IgD-negative memory B cell (primary cell): ENCODE data around the gene KIF6. TPM values are rescaled to one million over a fixed set of nuclear protein-coding genes. Genes with fewer than 3 reads are reported as not detected.

Experiments
- H3K27ac Mint-ChIP-seq, 3 donors: one replicate each; pipeline ENCODE4 v1.8.0; 2020 to 2022; ENCODE audit warnings: mild to moderate bottlenecking in 3 of 3, mixed read lengths in 3 of 3, moderate library complexity in 1 of 3
- H3K27me3 Mint-ChIP-seq: one replicate; pipeline ENCODE4 v1.8.0; 2021; ENCODE audit warnings: mixed read lengths
- H3K36me3 Mint-ChIP-seq: one replicate; pipeline ENCODE4 v1.8.0; 2020; ENCODE audit warnings: mild to moderate bottlenecking, mixed read lengths
- H3K4me1 Mint-ChIP-seq, 3 donors: one replicate each; pipeline ENCODE4 v1.8.0; 2020 to 2022; ENCODE audit warnings: mixed read lengths in 3 of 3, mild to moderate bottlenecking in 1 of 3
- H3K4me3 Mint-ChIP-seq, 4 donors: one replicate each; pipeline ENCODE4 v1.8.0; 2020 to 2022; ENCODE audit warnings: mild to moderate bottlenecking in 4 of 4, mixed read lengths in 4 of 4, moderate library complexity in 3 of 4
- H3K9me3 Mint-ChIP-seq, 3 donors: one replicate each; pipeline ENCODE4 v1.8.0; 2020 to 2021; ENCODE audit warnings: mixed read lengths in 3 of 3, mild to moderate bottlenecking in 1 of 3
- polyA plus RNA-seq: library from polyadenylated mRNA; unstranded; fragments of 300-500 nt; fragmentation: Illumina TruSeq; gene quantifications from one replicate; pipeline ENCODE4 v1.2.3, GENCODE V29; 2021

KIF6 gene
- polyA plus RNA-seq, 1 donor from 2014 or later: not detected

DNA sequence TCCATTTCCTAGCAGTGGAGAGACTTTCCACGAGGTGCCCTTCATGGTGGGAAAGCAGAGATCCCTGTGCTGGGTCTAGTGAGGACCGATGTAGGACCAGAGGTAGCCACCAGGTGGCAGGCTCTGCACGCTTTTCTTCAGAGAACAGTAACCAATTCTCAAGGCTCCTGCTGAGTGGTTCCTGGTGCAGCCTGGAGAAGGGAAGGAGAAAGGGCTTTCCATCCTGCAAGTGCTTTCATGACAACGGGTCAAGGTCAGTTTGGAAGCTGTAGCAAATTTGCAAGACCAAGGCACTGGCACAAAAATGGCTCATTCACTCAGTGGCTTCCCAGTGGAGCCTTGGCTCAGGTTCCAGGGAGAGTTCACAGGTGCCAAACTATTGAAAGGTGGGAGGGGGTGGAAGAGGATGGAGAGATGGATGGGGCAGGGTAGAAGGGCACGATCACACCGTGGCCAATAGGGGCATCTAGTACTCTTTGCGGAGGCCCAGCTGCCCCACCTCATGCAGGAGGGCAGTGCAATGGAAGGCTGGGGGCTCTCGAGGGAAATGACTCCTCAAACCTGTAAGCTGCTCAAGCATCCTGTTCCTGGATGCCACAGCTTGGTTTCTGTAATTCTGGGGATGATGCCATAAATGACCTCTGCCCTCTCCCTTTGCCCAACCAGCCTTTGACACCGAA lies 377.2 kb downstream of the KIF6 start:
- Mint-ChIP-seq H3K9me3 (peaks cover 0 to 2% (median 0%) of the 10 kb centered on the region in 3 donors), H3K4me3 (no peak overlapping the region), H3K36me3 (no peaks in the 10 kb centered on the region), H3K27me3 (peaks cover 1% of the 10 kb centered on the region), H3K27ac (no peak overlapping the region), H3K4me1 (peaks cover 0 to 7% (median 6%) of the 10 kb centered on the region in 3 donors)

GRCh38 chr6:39347206-39347605 lies 378.0 kb downstream of the KIF6 start:
- H3K27me3 Mint-ChIP-seq: peaks cover 1% of the 10 kb centered on the region
- no peaks in the 10 kb centered on the region for H3K36me3 Mint-ChIP-seq
- H3K9me3 Mint-ChIP-seq: peaks cover 0 to 2% (median 0%) of the 10 kb centered on the region in 3 donors
- H3K4me3 Mint-ChIP-seq: no peak overlapping the region
- peaks cover 0 to 9% (median 9%) of the 10 kb centered on the region in 3 donors for H3K4me1 Mint-ChIP-seq
- no peak overlapping the region for H3K27ac Mint-ChIP-seq

GRCh38 chr6:39344821-39345280 lies 380.4 kb downstream of the KIF6 start:
- peaks cover 0 to 9% (median 9%) of the 10 kb centered on the region in 3 donors for H3K4me1 Mint-ChIP-seq
- H3K27me3 Mint-ChIP-seq: peaks cover 2% of the 10 kb centered on the region
- H3K9me3 Mint-ChIP-seq: peaks cover 0 to 2% (median 0%) of the 10 kb centered on the region in 3 donors
- no peaks in the 10 kb centered on the region for H3K36me3 Mint-ChIP-seq
- H3K27ac Mint-ChIP-seq: peak overlapping the region in 1 of 3 donors; percentile 41
- H3K4me3 Mint-ChIP-seq: no peak overlapping the region

GRCh38 chr6:39343396-39343870 lies 381.8 kb downstream of the KIF6 start:
- H3K27me3 Mint-ChIP-seq: peaks cover 11% of the 10 kb centered on the region
- peaks cover 0 to 2% (median 0%) of the 10 kb centered on the region in 3 donors for H3K9me3 Mint-ChIP-seq
- no peak overlapping the region for H3K4me3 Mint-ChIP-seq
- no peaks in the 10 kb centered on the region for H3K36me3 Mint-ChIP-seq
- peaks cover 0 to 9% (median 9%) of the 10 kb centered on the region in 3 donors for H3K4me1 Mint-ChIP-seq
- no peak overlapping the region for H3K27ac Mint-ChIP-seq

GRCh38 chr6:39342692-39343395 lies 382.4 kb downstream of the KIF6 start:
- Mint-ChIP-seq H3K9me3 (peaks cover 0 to 2% (median 0%) of the 10 kb centered on the region in 3 donors), H3K4me3 (peak overlapping the region in 1 of 4 donors; percentile 78), H3K4me1 (peaks cover 0 to 9% (median 8%) of the 10 kb centered on the region in 3 donors), H3K27me3 (peaks cover 15% of the 10 kb centered on the region), H3K36me3 (no peaks in the 10 kb centered on the region), H3K27ac (no peak overlapping the region)

- Mint-ChIP-seq H3K4me1 (peaks cover 0 to 9% (median 8%) of the 10 kb centered on the region in 3 donors), H3K36me3 (no peaks in the 10 kb centered on the region), H3K4me3 (no peak overlapping the region), H3K27ac (no peak overlapping the region), H3K9me3 (peaks cover 0 to 4% (median 0%) of the 10 kb centered on the region in 3 donors), H3K27me3 (peaks cover 19% of the 10 kb centered on the region)
These were observed 383.3 kb downstream of the KIF6 start for GRCh38 chr6:39341937-39342336.

DNA sequence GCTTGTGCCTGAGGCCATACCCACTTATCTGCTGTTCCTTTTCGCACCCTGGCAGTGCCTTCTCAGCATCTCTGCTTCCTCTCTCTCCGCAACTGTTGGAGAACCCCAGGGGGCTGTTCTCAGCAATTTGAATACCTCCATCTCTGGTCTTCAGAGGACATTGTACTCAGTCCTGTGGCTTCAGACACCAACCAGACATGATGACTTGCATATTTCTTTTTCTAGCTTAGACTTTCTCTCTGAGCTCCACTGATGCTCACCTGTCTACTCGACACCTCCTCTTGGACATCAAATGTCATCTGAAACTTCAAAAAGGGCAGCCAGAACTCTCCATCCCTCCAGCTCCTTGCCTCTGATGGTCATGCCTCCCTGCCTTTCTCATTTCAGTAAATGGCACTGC lies 383.9 kb downstream of the KIF6 start:
- H3K9me3 Mint-ChIP-seq: peaks cover 0 to 4% (median 0%) of the 10 kb centered on the region in 3 donors
- H3K4me1 Mint-ChIP-seq: peaks cover 0 to 12% (median 9%) of the 10 kb centered on the region in 3 donors
- H3K4me3 Mint-ChIP-seq: no peak overlapping the region

DNA sequence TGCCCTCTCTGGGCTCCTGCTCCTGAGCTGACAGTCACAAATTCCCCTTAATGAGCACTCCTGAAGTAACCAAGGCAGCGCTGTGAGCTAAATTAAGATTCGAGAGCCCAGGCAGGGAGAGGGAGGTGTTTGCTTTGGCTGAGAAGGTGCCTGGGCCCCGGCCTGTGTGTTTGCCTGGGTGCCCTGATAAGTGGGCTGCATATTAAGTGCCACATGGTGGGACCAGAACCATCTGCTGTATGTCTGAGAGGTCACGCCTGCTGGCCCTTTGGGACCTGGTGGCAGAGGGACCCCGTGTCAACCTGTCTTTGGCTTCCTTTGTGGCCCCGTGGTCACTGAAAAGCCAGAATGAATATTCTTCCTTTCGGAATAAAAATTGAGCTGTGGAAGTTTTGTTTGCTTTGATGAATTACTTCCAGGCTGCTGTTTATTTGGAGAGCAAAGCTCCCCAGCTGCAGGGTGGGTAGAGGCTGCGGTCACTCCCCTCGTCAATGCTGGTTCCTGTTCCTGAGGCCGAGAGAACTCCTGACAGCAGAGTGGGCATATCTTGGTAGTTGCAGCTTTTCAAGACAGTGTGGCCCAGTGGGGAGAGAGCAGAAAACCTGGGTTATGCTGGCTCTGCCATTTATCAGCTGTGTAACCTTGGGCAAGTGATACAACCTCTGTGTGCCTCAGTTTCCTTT lies 385.2 kb downstream of the KIF6 start:
- Mint-ChIP-seq H3K4me3 (no peak overlapping the region), H3K9me3 (peaks cover 0 to 4% (median 0%) of the 10 kb centered on the region in 3 donors), H3K27ac (no peak overlapping the region), H3K4me1 (peaks cover 0 to 19% (median 9%) of the 10 kb centered on the region in 3 donors), H3K27me3 (peaks cover 22% of the 10 kb centered on the region), H3K36me3 (no peaks in the 10 kb centered on the region)

More for the DNA sequence above, 383.9 kb downstream of the KIF6 start:
- Mint-ChIP-seq H3K36me3 (no peaks in the 10 kb centered on the region), H3K27ac (no peak overlapping the region), H3K27me3 (peaks cover 19% of the 10 kb centered on the region)

- Mint-ChIP-seq H3K36me3 (no peaks in the 10 kb centered on the region), H3K4me3 (no peak overlapping the region), H3K27ac (no peak overlapping the region), H3K4me1 (peaks cover 0 to 19% (median 9%) of the 10 kb centered on the region in 3 donors), H3K9me3 (peaks cover 0 to 4% (median 0%) of the 10 kb centered on the region in 3 donors), H3K27me3 (peaks cover 24% of the 10 kb centered on the region)
These were observed 385.9 kb downstream of the KIF6 start for GRCh38 chr6:39339096-39339867.

- Mint-ChIP-seq H3K36me3 (no peaks in the 10 kb centered on the region), H3K27me3 (peaks cover 25% of the 10 kb centered on the region), H3K27ac (no peak overlapping the region), H3K4me3 (peak overlapping the region in 1 of 4 donors; percentile 44), H3K4me1 (peaks cover 0 to 15% (median 7%) of the 10 kb centered on the region in 3 donors), H3K9me3 (peaks cover 0 to 4% (median 0%) of the 10 kb centered on the region in 3 donors)
These were observed 386.8 kb downstream of the KIF6 start for GRCh38 chr6:39338397-39338796.

DNA sequence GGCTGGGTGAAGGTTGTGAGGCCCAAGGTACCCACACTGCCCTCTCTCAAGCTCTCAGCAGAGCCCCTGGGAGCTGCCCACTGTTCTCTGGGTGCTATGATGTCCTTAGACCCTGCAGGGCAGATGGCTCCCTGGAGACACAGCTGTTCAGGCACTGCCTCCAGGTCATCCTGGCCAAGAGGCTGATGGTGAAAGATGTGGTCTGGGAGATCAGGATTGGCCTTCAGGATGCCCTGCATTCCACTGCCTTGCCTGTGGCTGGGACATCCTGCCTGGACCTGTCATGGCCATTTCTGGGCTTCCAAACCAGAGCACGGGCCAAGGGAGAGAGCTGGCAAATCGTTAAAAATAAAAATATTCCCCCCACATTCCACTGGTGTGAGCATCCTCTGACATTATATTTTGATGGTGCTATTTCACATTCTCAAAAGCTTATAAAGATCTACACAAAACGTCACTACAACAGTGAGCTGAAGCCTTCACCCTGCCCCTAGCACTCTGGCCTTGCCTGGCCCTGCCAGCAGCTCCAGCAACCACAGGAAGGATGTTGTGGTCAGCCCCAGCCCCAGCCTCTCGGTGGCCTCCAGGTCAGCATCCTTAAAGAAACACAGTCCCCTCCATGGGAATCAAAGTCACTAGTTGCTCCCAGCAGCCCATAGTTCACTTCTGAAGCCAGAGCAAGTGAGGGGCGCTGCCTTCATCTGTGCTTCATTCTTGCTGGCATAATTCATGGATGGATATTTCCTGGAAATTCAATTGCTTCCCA lies 389.2 kb downstream of the KIF6 start:
- H3K9me3 Mint-ChIP-seq: peaks cover 0 to 2% (median 0%) of the 10 kb centered on the region in 3 donors
- H3K36me3 Mint-ChIP-seq: no peaks in the 10 kb centered on the region
- peaks cover 32% of the 10 kb centered on the region for H3K27me3 Mint-ChIP-seq
- no peak overlapping the region for H3K27ac Mint-ChIP-seq
- no peak overlapping the region for H3K4me3 Mint-ChIP-seq
- H3K4me1 Mint-ChIP-seq: peaks cover 0 to 10% (median 3%) of the 10 kb centered on the region in 3 donors

- peaks cover 25% of the 10 kb centered on the region for H3K27me3 Mint-ChIP-seq
- no peak overlapping the region for H3K4me3 Mint-ChIP-seq
- peaks cover 0 to 2% (median 2%) of the 10 kb centered on the region in 3 donors for H3K9me3 Mint-ChIP-seq
- H3K36me3 Mint-ChIP-seq: no peaks in the 10 kb centered on the region
- peaks cover 0 to 10% (median 3%) of the 10 kb centered on the region in 3 donors for H3K4me1 Mint-ChIP-seq
- H3K27ac Mint-ChIP-seq: no peak overlapping the region
These were observed 391.4 kb downstream of the KIF6 start for GRCh38 chr6:39333644-39334438.

GRCh38 chr6:39330476-39330875 lies 394.7 kb downstream of the KIF6 start:
- Mint-ChIP-seq H3K27ac (peak overlapping the region in 1 of 3 donors; percentile 41), H3K9me3 (peaks cover 0 to 2% (median 0%) of the 10 kb centered on the region in 3 donors), H3K4me3 (no peak overlapping the region), H3K36me3 (no peaks in the 10 kb centered on the region), H3K27me3 (peaks cover 21% of the 10 kb centered on the region), H3K4me1 (peaks cover 0 to 2% (median 0%) of the 10 kb centered on the region in 3 donors)
